Sigmoid colon (tissue), 4 donors: Measurements from ENCODE around the gene PUS7L.

Source experiments
- CTCF ChIP-seq, 4 experiments: fragments of 450-650 bp in 3 of 4; fragments of 200-600 bp in 1 of 4; IDR thresholded peaks; one replicate each; pipeline ENCODE4 v1.5.1; 2016 to 2019; ENCODE audit warnings: antibody characterized with exemption in 4 of 4, mild to moderate bottlenecking in 3 of 4, moderate library complexity in 2 of 4
- POLR2A ChIP-seq, 2 donors: fragments of 450-650 bp; IDR thresholded peaks; one replicate each; pipeline ENCODE4 v1.6.1; 2016; ENCODE audit warnings: antibody characterized with exemption in 2 of 2, mild to moderate bottlenecking in 2 of 2, moderate library complexity in 2 of 2
- POLR2AphosphoS5 ChIP-seq, 4 donors: sonication (generic); formaldehyde crosslinking; IDR thresholded peaks; one replicate each; pipeline ENCODE4 v1.6.1; 2017; ENCODE audit warnings: antibody characterized with exemption in 4 of 4

- TF ChIP-seq CTCF (IDR thresholded peaks at IDR 0.05) (no peak), POLR2A (IDR thresholded peaks at IDR 0.05) (no peak), POLR2AphosphoS5 (IDR thresholded peaks at IDR 0.05) (no peak)
Observed at GRCh38 chr12:43694879-43695278, 63.7 kb downstream of the PUS7L start.
